Esophagus squamous epithelium (tissue), 5 donors: Measurements from ENCODE around the gene CD300LF. TPM values are rescaled to one million over a fixed set of nuclear protein-coding genes. Genes with fewer than 3 reads are reported as not detected.

Experiments used
- DNase-seq: peaks from one replicate; lab custom pipeline; 2025; lab: John Stamatoyannopoulos, UW
- H3K27ac ChIP-seq, 4 donors: fragments of 200-600 bp; sonication (generic); one replicate each; pipeline ENCODE4 v1.5.1; 2016 to 2019; ENCODE audit warnings: mild to moderate bottlenecking in 1 of 4
- H3K27me3 ChIP-seq, 4 donors: fragments of 200-600 bp; sonication (generic); 1 replicate in 3 of 4; 2 replicates in 1 of 4; pipeline versions ENCODE4 v1.5.1 to v1.6.0; 2017 to 2021; ENCODE audit warnings: antibody characterized with exemption in 1 of 4
- H3K36me3 ChIP-seq, 3 donors: fragments of 200-600 bp; sonication (generic); one replicate each; pipeline ENCODE4 v1.5.1; 2016 to 2019
- H3K4me1 ChIP-seq, 3 donors: fragments of 200-600 bp; sonication (generic); one replicate each; pipeline ENCODE4 v1.5.1; 2017 to 2019
- H3K4me3 ChIP-seq, 4 donors: fragments of 200-600 bp; sonication (generic); 1 replicate in 3 of 4; 2 replicates in 1 of 4; pipeline ENCODE4 v1.5.1; 2016 to 2019; ENCODE audit warnings: mild to moderate bottlenecking in 2 of 4, moderate library complexity in 1 of 4
- H3K9me3 ChIP-seq, 3 donors: fragments of 200-600 bp; sonication (generic); one replicate each; pipeline ENCODE4 v1.5.1; 2016 to 2019
- CTCF ChIP-seq, 6 experiments: fragments of 450-650 bp in 4 of 6; fragments of 200-600 bp in 2 of 6; sonication (generic) in 2 of 6; IDR thresholded peaks; one replicate each; pipeline ENCODE4 v1.5.1; 2016 to 2019; ENCODE audit warnings: antibody characterized with exemption in 6 of 6, mild to moderate bottlenecking in 4 of 6, moderate library complexity in 4 of 6
- POLR2A ChIP-seq, 4 donors: fragments of 450-650 bp; IDR thresholded peaks; one replicate each; pipeline ENCODE4 v1.6.1; 2017; ENCODE audit warnings: antibody characterized with exemption in 4 of 4, mild to moderate bottlenecking in 4 of 4, moderate library complexity in 3 of 4
- WGBS, 2 donors: methylation state at CpG; one replicate each; pipeline ENCODE4 v1.1.5; 2018; 5-methylcytosine and 5-hydroxymethylcytosine counted together
- intact Hi-C: fragments of 100-400 bp; cut with DNase I; formaldehyde crosslinking; loops from one replicate; pipeline ENCODE4 v1.15.0; 2022
- total RNA-seq, 4 donors: library from RNA; depleted of rRNA; stranded (reverse); fragments of >200 nt; gene quantifications; one replicate each; pipeline ENCODE4 v1.1.0, GENCODE V29; 2016
- donor health status: DM: yes; HTN: yes; CAD: no.

Gene CD300LF
- total RNA-seq, 4 donors from 2014 or later = 0.48 to 1.3 (median 0.89) TPM

DNA sequence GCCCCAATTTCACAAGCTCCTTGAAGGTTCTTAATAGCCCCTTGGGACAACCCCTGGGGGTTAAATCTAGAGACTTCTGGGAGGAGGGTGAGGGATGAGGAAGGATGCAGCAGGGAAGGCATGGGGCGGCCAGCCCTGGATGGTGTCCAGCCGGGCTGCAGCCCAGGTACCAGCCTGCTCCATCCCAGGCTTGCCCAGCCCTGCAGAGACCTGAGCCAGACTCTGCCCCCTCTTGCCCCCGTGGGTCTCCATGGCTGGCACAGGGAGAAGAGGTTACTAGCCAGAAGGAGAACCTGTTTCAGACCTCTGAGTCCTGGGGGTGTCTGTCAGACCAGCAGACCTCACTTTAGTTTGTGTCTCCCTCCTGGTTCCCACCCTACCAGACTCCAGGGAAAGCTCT, 44.2 kb upstream of the CD300LF start:
- Histone ChIP-seq H3K9me3 (no peaks in the 10 kb centered on the region), H3K27ac (peak overlapping the region; percentile 87 to 96 (median 90)), H3K4me1 (peaks cover 79 to 100% (median 91%) of the 10 kb centered on the region in 3 donors), H3K4me3 (peak overlapping the region in 1 of 4 donors; percentile 47), H3K27me3 (no peaks in the 10 kb centered on the region), H3K36me3 (peaks cover 0 to 26% (median 0%) of the 10 kb centered on the region in 3 donors)
- intact Hi-C loops = no loop called here
- TF ChIP-seq POLR2A (IDR thresholded peaks at IDR 0.05) = no peak
- no peak for TF ChIP-seq CTCF (IDR thresholded peaks at IDR 0.05)
- WGBS, 2 donors = no CpG with 5 or more reads among the region's 3 CpGs
- no peak for DNase-seq

- Histone ChIP-seq H3K4me1 (peaks cover 74 to 100% (median 89%) of the 10 kb centered on the region in 3 donors), H3K27ac (peak overlapping the region in 3 of 4 donors; percentile 93 to 96 (median 96)), H3K4me3 (no peak overlapping the region), H3K27me3 (no peaks in the 10 kb centered on the region), H3K9me3 (no peaks in the 10 kb centered on the region), H3K36me3 (peaks cover 0 to 22% (median 0%) of the 10 kb centered on the region in 3 donors)
- no peak for DNase-seq
- TF ChIP-seq POLR2A (IDR thresholded peaks at IDR 0.05) (no peak), CTCF (IDR thresholded peaks at IDR 0.05) (no peak)
- intact Hi-C loops = no loop called here
- 87 to 95% methylated on average over 2 to 7 of the region's 8 CpGs for WGBS, 2 donors
Measured at GRCh38 chr17:74755533-74755932, 42.8 kb upstream of the CD300LF start.

- TF ChIP-seq CTCF (IDR thresholded peaks at IDR 0.05) (no peak), POLR2A (IDR thresholded peaks at IDR 0.05) (no peak)
- no peaks in the 10 kb centered on the region for H3K27me3 ChIP-seq
- WGBS, 2 donors = 80% methylated on average over 1 of the region's 3 CpGs
- no peaks in the 10 kb centered on the region for H3K9me3 ChIP-seq
- DNase-seq = no peak
- H3K27ac ChIP-seq = peak overlapping the region; percentile 21 to 96 (median 94)
- H3K4me1 ChIP-seq = peaks cover 67 to 100% (median 82%) of the 10 kb centered on the region in 3 donors
- intact Hi-C loops = no loop called here
- H3K4me3 ChIP-seq = no peak overlapping the region
- H3K36me3 ChIP-seq = peaks cover 0 to 22% (median 0%) of the 10 kb centered on the region in 3 donors
Measured at GRCh38 chr17:74754832-74755231, 42.1 kb upstream of the CD300LF start.

DNA sequence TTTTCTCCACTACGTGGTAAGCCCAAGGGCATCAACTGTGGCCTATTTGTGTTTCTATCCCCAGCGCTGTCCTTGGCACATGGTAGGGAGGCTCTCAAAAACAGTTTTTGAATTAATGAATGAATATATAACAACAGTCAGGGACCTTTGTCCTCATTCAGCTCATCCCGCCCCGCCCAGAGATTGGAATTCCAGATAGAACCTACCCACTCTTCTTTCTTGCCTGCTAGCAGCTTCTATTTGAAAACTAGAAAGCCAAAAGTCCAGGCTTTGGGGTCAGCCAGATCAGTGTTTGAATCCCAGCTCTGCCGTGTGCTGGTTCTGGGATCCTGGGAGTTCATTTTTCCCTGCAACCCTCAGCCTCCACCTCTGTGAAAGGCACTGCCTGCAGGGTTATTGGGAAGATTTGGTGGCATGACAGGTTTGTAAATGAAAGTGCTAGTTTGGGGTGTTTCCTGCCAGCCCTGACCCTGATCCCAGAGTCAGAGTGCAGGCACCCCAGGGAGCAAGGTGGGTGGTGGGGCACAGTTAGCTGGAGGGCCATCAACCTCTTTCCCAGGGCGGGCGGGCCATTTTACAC, 40.2 kb upstream of the CD300LF start:
- Histone ChIP-seq H3K27me3 (no peaks in the 10 kb centered on the region), H3K4me3 (peak overlapping the region in 1 of 4 donors; percentile 8), H3K27ac (peak overlapping the region; percentile 44 to 96 (median 94)), H3K36me3 (peaks cover 0 to 22% (median 0%) of the 10 kb centered on the region in 3 donors), H3K4me1 (peaks cover 49 to 95% (median 63%) of the 10 kb centered on the region in 3 donors), H3K9me3 (no peaks in the 10 kb centered on the region)
- no peak for TF ChIP-seq POLR2A (IDR thresholded peaks at IDR 0.05)
- no peak for TF ChIP-seq CTCF (IDR thresholded peaks at IDR 0.05)
- no peak for DNase-seq
- 81 to 89% methylated on average over 5 to 7 of the region's 7 CpGs for WGBS, 2 donors
- intact Hi-C loops = no loop called here

DNA sequence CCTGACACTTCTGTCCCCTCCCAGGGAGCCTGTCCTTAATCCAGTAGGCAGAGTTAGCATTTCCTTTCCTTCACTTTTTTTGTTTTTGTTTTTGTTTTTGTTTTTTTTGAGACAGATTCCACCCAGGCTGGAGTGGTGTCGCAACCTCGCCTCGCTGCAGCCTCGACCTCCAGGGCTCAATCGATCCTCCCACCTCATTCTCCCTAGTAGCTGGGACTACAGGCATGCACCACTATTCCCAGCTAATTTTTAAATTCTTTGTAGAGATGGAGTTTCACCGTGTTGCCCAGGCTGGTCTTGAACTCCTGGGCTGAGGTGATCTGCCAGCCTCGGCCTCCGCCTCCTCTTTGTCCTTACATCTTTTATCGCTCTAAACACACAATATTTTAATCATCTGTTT, 39.7 kb upstream of the CD300LF start:
- H3K27me3 ChIP-seq = no peaks in the 10 kb centered on the region
- WGBS, 2 donors = 86 to 87% methylated on average over 9 of the region's 9 CpGs
- H3K4me1 ChIP-seq = peaks cover 49 to 95% (median 63%) of the 10 kb centered on the region in 3 donors
- intact Hi-C loops = no loop called here
- H3K36me3 ChIP-seq = peaks cover 0 to 22% (median 0%) of the 10 kb centered on the region in 3 donors
- TF ChIP-seq CTCF (IDR thresholded peaks at IDR 0.05) = no peak
- DNase-seq = no peak
- peak overlapping the region; percentile 12 to 96 (median 94) for H3K27ac ChIP-seq
- H3K4me3 ChIP-seq = peak overlapping the region in 2 of 4 donors; percentile 95 to 99
- no peaks in the 10 kb centered on the region for H3K9me3 ChIP-seq
